Activated CD4-positive, CD25-positive, alpha-beta regulatory T cell treated with anti-CD3 and anti-CD28 coated beads, Interleukin-2, amount 50 U/mL, for 24 hours (primary cell): ENCODE data around the gene NTM.

ENCODE experiments used
- ATAC-seq, 2 donors: fragments of 150-1000 bp; cut with Tn5 transposase; one replicate each; pipeline ENCODE4 v1.10.0; 2021; ENCODE audit warnings: mild to moderate bottlenecking in 1 of 2, moderate library complexity in 1 of 2

NTM gene

DNA sequence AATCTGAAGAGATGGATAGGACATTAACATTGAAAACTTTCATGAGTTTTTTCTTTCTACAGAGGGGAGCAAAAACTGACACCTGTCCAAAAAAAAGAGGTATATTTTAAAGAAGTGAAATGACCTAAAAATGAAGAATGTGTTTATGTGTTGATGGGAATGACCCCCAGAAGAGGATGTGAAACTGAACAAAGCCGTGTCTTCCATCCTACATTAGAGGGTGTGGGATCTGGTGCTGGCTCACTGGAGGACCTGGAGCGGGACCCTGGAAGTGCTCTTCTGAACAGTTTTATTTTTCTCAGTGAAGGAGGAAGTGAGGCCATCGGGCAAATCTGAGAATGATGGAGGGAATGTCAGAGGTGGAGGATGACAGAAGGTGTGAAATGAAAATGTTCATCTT, 470.1 kb downstream of the NTM start:
- ATAC-seq: no peak

DNA sequence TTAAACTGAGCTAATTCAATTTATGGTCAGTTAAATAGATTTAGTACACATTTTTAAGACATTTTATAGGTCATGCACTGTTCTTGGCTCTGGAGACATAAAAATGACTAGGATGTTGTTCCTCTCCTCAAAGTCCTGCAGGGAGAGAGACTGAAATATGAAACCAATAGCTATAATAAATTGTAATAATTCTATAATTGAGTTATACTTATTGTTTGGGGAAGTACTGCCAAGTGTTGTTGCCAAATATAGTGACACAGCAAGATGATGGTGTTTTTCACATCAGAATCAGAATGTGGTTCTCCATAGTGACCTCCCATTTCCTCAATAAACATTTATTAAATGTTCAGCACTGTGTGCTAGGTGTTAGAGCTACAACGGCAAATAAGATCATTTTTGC, 470.6 kb downstream of the NTM start:
- no peak for ATAC-seq

DNA sequence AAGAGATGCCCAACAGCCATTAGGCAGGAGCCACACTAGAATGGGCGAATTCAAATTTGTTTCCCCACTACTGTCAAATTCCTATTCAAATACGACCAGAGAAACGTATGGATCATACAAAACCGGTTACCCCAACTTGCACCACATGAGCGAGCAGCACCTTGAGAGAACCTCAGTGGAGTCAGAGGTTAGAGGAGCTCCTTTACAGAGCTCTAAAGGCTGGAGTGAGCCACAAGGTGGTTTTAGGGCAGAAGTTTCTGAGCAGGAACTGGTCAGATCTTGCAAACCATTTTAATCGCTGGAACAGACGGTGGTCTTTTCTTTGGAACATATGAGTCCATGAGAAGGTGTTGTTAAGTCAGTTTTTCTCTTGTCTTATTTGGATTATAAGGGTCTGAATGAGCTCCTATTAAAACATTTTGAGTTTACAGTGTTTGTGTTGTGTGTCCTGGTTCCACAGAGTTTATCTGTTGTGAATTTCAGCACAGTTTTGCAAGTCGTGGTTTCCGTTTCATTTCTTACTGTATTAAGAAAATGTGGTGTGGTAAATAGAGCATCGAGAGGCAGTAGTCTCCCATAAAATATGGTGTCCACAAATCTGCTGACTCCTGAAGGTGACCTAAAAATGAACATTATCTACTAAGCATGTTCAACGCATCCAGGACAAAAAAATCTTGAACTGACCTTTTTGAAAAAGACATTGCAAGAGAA, 471.7 kb downstream of the NTM start:
- no peak for ATAC-seq

DNA sequence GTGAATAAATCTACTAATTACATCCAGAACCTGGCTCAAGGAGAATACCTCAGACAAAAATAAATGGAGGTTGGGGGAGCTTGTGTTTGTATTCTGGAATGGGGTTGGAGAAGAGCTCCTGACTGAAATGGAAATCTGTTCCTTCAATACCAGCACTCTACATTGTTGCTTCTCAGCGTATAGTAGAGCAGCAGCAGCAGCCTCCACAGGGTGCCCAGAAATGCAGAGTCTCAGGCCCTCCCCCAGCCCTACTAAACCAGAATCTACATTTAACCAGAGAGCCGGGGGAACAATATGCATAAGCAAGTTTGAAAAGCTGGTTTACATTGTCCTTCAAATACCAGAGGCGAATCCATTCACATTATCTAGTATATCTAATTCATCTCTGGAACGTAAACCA, 474.8 kb downstream of the NTM start:
- ATAC-seq: no peak

DNA sequence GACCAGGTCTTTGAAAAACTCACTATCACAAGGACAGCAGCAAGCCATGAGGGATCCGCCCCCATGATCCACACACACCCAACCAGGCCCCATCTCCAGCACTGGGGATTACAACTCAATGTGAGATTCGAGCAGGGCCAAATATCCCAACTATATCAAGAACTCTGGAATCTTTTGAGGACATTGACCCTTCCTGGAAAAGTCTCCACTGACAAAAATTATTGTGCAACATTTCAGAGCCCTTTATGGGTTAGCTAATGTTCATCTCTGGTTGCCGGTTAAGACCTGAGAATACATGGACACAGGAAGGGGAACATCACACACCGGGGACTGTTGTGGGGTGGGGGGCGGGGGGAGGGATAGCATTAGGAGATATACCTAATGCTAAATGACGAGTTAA, 479.1 kb downstream of the NTM start:
- no peak for ATAC-seq

DNA sequence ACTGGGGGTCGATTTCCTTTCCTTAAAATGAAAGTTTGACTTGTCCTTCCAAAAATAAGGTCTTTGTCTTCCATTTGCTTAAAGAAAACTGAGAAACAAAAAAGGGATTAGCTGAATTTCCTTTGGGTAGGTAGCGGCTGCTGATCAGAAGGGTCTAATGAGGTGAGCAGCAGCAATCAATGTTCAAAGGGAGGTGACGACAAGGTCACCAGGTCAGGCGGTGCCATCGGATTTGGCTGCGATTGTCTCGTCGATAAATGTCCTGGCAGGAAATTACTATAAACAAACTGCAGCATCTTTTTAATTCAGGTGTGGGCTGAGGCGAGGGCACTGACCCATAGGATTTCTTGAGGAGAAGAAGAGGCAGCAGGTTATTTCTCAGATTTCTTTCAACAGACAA, 480.1 kb downstream of the NTM start:
- ATAC-seq: no peak

DNA sequence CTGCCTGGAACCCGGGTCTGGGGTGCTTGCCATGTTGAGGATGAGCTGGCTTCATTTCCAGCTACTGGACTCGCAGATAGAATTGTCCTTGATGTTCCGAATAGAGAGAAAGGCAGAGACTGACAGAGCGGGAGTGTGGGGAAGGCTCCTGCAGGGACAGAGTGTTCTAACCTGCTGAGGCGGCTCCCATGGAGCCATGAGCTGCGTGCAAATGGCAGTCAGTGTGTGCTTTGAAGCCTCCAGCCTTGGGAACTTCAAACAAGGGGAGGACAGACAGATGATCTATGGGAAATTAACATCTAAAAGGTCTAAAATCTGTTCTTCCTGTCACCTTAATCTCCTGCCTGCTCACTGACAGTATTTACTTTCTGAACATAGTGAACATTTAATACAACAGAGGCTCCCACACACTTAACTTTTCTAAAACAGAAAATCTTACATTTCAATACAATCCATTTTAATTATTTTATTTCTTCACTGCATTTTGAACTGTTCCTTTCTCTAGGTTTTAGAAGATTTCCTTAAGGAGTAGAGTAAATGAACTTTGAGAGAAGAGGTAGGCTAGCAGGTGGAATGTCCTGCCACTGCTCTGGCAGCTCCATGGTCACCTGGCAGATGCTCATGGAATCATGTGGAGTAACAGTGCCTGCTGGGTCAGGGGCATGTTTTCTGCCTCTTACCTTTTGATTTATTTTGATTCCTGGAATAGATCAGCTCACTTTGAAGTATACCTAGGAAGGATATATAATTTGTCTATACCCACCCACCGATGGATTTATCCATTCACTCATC, 481.7 kb downstream of the NTM start:
- ATAC-seq: no peak

DNA sequence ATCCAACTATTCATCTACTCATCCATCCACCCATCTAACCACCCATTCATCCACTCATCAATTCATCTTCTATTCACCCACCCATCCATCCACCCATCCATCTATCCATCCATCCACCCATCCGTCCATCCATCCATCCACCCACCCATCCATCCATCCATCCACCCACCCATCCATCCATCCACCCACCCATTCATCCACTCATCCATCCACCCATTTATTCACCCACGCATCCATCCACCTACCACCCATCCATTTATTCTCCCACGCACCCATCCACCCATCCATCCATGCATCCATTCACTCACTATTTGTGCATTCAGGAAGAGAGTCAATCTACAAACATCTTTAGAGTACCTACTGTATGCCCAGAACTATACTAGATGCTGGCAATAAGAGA, 482.3 kb downstream of the NTM start:
- ATAC-seq: no peak

DNA sequence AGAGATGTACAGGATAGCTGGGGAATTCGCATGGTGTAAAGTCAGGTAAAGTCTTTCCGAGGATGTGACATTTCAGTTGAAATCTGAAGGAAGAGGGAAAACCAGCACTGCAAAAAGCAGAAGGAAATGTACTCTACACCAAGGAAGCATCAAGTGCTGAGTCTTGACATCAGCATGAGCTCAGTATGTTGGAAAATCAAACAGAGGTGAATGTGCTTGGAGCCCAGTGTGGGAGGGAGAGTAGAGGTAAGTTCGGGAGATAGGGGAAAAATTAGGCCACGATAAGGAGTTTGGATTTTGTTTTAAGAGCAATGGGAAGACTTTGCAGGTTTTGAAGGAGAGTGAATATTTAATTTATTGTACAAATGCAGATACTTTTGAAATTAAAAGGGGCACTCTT, 484.0 kb downstream of the NTM start:
- no peak for ATAC-seq

DNA sequence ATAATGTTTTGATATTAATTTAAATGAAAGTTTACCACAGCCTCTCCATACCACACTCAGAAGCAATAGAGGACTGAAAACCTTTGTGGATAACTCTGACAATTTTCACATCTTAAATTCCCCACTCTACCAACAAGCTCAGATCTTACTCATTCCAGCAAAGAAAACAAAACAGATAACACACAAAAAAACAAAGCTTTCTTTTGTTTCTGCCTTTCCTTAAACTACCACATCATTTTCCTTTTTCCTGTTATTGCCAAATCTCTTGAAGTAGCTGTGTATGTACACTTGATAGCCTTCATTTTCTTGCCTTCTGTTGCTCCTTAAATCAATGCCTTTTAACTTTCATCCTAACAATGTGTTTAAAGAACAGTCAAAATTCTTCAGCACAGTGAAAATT, 484.9 kb downstream of the NTM start:
- ATAC-seq: no peak

DNA sequence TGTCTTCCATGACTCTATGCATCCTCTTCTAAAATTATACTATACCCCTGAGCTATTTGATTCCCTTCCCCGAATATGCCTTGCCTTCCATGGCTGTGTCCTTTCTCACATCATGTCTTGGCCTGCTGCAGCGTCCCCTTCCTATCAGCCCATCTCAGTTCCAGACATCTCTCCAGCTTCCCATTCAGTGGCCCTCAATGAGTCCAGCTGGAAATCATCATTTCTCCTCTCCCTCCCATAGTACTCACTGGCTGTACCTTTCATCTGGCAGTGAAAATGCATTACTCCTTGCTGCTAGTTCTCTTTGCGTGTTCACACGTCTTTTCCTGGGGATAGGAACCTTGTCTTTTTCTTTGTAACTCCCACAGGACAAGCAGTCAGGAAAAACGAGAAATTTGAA, 486.8 kb downstream of the NTM start:
- ATAC-seq: no peak

DNA sequence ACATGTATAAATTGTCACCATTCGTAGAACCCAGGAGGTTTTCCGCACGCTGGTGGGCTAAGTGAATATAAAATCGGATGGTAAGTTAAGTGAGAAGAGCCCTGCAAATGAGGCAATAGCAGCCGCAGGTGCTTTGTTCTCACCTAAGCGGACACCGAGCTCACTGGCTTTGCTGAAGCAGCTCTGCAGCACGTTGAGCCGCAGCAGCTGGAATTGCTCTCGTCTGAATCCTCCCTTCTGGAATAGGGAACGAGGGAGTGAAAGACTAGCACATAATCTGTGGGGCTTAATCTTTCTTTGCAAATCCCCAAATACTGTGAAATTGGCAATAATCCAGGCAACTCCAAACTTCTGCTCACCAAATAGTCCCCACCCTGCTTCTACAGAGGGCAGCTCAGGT, 488.1 kb downstream of the NTM start:
- no peak for ATAC-seq

DNA sequence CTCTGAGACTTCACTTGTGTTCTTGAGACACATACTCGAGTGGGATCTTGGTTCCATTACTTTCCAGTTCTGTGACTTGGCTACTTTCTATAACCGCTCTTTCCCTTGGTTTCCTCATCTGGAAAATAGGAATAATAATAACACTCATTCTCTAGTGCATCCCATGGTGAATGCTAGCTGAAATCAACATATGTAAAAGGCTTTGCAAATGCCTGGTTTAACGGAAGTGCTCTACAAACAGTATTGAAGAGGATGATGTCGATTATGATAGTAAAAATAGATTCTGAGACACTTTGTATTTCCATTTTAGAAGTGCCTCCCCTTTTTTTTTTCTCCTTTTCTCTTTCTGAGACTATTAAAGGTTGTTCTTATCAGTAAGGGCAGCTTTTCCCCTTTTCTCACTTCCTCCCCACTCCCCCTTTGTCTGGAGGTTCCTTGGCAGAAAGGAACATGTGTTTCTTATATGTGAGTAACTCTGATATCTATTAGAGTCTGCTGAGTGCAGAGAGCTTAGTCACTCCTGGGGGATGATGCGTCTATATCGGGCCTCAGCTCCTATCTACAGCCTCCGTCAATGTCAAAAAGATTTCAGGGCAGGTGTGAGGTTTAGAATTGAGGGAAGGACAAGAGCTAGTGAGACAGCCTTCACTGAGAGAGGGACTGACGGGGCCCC, 489.3 kb downstream of the NTM start:
- no peak for ATAC-seq

DNA sequence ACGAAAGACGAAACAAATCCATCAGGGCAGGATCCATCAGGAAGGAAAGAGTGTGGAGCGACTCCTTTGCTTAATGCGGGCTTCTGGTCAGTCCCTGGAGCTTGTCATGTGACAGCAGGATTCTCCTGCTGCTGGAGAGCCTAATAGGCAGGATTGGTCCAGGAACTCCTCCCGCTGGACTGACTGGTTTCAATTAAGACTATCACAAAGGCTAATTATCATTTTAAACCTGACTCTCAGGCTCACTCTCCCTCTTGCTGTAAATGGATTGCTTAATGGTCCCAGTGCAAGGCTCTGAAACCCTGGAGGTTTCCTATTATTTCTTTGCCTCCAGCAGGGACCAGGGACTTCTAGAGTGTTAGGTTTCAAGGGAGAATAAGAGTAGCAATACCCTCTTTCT, 493.8 kb downstream of the NTM start:
- no peak for ATAC-seq

DNA sequence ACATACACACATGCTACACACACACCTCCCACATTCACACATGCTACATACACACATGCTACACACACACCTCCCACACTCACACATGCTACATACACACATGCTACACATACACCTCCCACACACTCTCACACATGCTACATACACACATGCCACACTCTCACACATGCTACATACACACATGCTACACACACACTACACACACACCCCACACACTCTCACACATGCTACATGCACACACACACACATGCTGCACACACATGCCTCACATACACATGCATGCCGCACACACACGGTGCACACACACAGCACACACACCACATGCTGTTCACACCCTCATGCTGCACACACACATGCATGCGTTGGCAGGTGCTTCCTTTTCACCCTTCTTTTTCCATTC, 495.4 kb downstream of the NTM start:
- ATAC-seq: no peak

DNA sequence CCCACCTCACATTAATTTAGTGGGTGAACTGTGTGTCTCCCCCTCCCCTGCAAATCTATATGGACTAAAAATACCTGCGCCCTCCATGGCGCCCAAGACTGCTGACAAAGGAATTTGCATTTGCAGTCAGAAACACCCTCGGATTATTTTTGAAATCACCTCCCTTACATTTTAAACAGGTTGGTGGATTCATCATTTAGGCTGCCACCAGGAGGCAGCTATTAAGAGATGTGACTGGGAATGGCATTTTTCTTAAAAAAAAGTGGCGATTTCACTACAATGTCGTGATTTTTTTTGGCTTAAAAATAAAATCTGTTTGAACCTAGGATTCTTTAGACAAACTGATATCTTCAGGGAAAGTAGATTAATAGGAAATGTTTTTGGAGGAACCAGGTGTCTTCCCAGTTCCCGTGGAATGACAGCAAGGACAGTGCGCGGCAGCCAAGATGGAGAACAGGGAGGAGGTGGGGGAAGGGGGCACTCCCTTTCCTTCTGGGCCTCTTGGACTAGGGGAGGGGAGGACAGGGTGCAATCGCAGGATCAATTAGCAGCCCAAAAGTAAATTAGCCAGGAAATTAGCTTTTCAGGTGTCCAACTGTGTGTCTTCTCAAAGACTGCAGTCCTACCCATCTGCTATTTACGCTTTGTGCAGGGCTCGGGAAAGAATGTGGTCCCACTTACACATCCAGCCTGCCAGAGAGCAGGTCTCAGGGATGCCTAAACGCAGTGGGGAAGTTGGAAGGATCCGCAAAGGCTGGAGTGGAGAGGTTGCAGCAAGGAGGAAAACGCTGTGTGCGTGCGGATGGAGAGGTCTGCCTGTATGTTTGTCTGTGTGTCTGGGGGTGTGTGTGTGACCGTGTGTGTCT, 496.4 kb downstream of the NTM start:
- no peak for ATAC-seq

DNA sequence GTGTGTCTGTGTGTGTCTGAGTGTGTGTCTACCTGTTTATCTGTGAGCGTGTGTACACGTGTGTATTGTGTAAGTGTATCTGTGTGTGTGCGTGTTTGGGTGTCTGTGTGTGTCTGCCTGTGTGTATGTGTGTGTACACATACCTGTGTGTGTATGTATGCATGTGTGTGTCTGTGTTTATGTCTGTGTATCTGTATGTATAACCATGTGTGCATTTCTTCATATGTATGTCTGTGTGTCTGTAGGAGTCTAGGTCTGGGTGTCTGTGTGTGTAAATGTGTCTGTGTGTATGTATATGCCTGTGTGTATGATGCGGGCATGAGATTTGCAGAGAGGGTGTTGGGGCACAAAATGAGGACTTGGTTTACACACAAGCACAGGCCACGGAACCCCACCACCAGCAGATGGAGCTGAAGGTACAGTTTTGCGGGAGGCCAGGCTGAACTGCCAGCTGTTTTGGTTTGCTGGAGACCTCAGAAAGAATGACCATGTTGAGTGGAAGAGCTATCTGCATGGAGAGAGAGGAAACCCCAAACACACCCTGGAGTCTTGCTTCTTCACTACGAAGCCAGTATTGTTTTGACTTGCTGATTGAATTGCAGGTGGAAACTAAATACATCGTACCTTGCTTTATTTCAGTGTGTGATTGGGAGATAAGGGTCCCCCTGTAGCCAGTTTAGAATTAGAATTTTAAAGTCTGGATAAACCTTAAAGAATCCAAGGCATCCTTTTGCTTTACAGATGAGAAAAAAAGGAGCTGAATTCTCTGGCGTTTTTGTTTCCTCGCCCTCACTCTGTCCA, 497.2 kb downstream of the NTM start:
- no peak for ATAC-seq

DNA sequence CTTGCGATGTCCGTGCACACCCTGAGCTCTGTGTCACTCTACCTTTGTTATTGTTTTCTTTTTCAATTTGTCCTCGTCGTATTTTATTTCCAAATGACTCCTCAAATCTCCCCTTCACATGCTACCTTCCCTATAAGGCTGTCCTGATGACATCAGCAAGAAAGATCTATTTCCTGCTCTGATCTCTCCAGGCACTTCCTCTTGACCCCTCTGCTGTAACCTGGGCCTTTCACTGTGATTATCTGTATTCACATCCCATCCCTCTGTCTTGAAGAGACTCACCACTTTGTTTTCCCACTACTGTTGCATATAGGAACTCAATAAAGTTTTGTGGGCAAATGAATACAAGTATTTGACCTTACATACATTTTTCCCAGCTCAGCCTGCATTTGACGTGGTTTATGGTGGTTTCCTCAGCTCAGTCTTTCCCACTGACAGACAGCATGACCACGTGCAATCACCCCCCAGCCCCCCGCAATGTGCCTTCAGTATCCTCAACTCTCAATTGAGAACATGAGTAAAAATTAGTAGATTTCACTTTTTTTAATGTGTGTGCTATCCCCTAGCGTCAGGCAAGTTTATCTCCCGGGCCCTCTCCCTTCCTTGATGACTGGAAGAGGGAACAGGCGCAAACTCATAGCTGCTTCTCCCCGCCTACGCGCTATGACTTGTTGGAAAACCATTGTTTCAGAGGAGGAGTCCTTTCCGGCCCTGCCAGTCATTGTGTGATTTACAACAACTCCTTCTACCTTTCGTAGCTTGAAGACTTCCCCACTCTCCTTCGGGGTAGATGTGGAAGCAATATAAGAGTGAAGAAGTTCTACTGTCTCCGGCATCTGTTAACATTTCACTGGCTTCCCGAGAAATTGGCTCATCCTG, 498.5 kb downstream of the NTM start:
- ATAC-seq: no peak

DNA sequence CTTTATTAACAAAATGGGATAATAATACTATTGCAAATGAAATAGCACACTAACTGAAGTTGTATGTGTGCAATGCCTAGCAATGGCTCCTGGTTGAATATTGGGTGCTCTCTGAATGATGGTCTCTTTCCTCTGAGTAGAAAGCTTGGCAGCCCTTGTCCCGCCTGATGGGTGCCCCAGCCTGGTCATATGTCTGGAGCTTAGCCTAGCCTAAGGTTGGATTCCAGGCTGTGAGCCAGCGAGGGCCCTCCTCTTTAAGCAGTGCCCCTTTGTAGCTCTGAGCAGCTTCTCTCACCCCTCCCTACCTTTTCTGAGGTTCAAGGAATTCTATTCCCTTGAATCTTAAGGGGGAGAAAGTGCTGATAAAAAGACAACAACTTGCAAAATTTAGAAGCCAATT, 499.9 kb downstream of the NTM start:
- no peak for ATAC-seq

DNA sequence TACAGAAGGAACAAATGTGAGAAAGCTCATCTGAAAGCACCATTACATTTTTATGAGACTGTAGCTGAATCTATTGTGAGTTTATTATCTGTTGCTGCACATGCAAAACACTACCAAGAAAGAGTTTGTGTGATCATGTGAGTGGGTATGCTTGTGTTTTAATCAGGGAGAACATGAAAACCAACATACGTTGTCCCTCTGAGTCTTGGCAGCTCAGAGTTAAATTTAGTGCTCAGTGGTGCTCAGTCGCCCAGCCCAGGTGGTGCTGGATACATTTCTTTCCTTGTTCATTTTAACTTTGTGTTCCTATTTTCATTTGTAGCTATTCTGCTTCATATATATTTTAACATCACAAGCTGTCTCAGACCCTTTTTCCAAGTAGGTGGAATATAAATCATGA, 500.6 kb downstream of the NTM start:
- no peak for ATAC-seq

DNA sequence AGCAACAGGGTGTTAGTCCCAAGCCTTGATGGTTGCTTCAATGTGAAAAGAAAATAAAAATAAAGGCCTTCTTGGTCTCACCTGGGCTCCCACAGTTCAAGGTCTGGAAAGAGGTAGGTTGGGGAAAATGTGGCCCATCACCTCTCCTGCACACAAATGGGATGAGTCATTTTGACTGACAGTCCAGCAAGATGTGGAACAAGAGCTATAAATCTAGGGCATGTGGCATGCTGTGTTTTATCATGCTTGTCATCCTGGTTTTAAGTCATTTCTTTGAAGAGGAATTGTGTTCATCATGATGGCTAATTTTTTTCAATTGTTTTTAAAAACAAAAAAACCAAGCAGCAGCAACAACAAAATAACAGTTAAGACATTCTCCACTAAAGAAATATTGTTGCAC, 503.7 kb downstream of the NTM start:
- no peak for ATAC-seq
